ENCODE measurements around the gene S100PBP. TPM values are rescaled to one million over a fixed set of nuclear protein-coding genes. Genes with fewer than 3 reads are reported as not detected.

S100PBP gene
- total and polyA plus RNA-seq, 10 of the 15 experiments (the other 5 are each of a cell fraction or from before 2014, with no cell fraction given): 17.0 to 98.3 (median 40.6) TPM

- TF ChIP-seq MXI1 (IDR thresholded peaks at IDR 0.05; ENCODE audit: low read depth, low read length): no peak
- TF ChIP-seq IKZF2 (IDR thresholded peaks at IDR 0.05): no peak
- no peak for TF ChIP-seq RELA (IDR thresholded peaks at IDR 0.05; ENCODE audit: borderline replicate concordance, partially characterized antibody)
These were observed 78.1 kb downstream of the S100PBP start (continued) for GRCh38 chr1:32895325-32896215.

- no TSS peak for BruUV-seq (replicated peaks)
- H3K4me2 ChIP-seq (ENCODE audit: control insufficient read depth, insufficient read depth): no peak overlapping the region
- WGBS (ENCODE audit: insufficient coverage, insufficient replicate concordance, low lambda C conversion rate, missing lambda C conversion rate): 16% methylated on average over 5 of the region's 5 CpGs
- no peak for FAIRE-seq
- in situ Hi-C loops (cut with MboI): no loop called here
- H3K79me2 ChIP-seq (ENCODE audit: control insufficient read depth, insufficient read depth, low read length): no peaks in the 10 kb centered on the region
- ChIA-PET SMC1A (ENCODE audit: uncharacterized antibody, unreplicated experiment) (no interaction called here), POLR2A (no interaction called here), CTCF (interaction anchor here (0.6 to 0.8 kb wide), 2 partner anchors 376 to 452 kb away, joined by 3 to 4 read pairs; no protein-coding TSS in a partner anchor), RAD21 (ENCODE audit: unreplicated experiment) (no interaction called here)
- H3K9ac ChIP-seq (ENCODE audit: control insufficient read depth, insufficient read depth, low read length): no peak overlapping the region
- H3K36me3 ChIP-seq (ENCODE audit: control insufficient read depth in 2 of 2, insufficient read depth in 2 of 2, low read length in 1 of 2): no peaks in the 10 kb centered on the region
- H3K27ac ChIP-seq (ENCODE audit: control insufficient read depth, insufficient read depth): no peak overlapping the region
- no peak for DNase-seq (ENCODE audit: low read depth, low spot score)
- no peaks in the 10 kb centered on the region; the same call in 2 of the 3 replicates for H3K9me3 ChIP-seq (replicated peaks; ENCODE audit: control insufficient read depth, insufficient read depth, low read length)
- no peak for ATAC-seq
- intact Hi-C loops (cut with micrococcal nuclease; ENCODE audit: unreplicated experiment): no loop called here
- peaks cover 10 to 19% of the 10 kb centered on the region in 2 experiments for H3K27me3 ChIP-seq (replicated peaks in 1 of 2; ENCODE audit: control insufficient read depth in 2 of 2, insufficient read depth in 2 of 2, low read length in 1 of 2)
- no peak overlapping the region for H3K4me3 ChIP-seq
- no peak for TF ChIP-seq WRNIP1 (IDR thresholded peaks at IDR 0.05; ENCODE audit: borderline replicate concordance, low read depth, low read length)
- no peak for TF ChIP-seq MYC (IDR thresholded peaks at IDR 0.05; ENCODE audit: insufficient read depth, insufficient read length, insufficient replicate concordance, low read length, severe bottlenecking)
- TF ChIP-seq RUNX3 (IDR thresholded peaks at IDR 0.05; ENCODE audit: low read length): no peak
- no peaks in the 10 kb centered on the region for H4K20me1 ChIP-seq (ENCODE audit: control insufficient read depth, insufficient read depth)
- no peaks in the 10 kb centered on the region for H3K4me1 ChIP-seq (ENCODE audit: control insufficient read depth, insufficient read depth, low read length)
- no peak overlapping the region for H2AFZ ChIP-seq (ENCODE audit: control insufficient read depth, low read depth, low read length)
These were observed 79.0 kb downstream of the S100PBP start for GRCh38 chr1:32896451-32896850.

Measured in GM12878 (cell line).